ENCODE results near the gene CHST15.

CHST15 gene

GRCh38 chr10:123967626-123968243 is 125.7 kb downstream of the CHST15 start:
- Histone ChIP-seq H3K36me3 (ENCODE audit: insufficient read depth, low read length) (no peaks in the 10 kb centered on the region), H3K4me3 (ENCODE audit: low read depth in 1 of 2, low read length in 2 of 2) (peak overlapping the region in 1 of 2 donors; percentile 38), H3K4me1 (ENCODE audit: insufficient read depth, low read length) (peaks cover 34% of the 10 kb centered on the region), H3K9me3 (ENCODE audit: low read length) (no peaks in the 10 kb centered on the region), H3K9ac (ENCODE audit: low read length) (no peak overlapping the region), H3K27ac (ENCODE audit: low read depth, low read length) (no peak overlapping the region), H3K27me3 (ENCODE audit: control insufficient read depth in 1 of 2, insufficient read depth in 2 of 2, low read length in 2 of 2) (peaks cover 11 to 12% of the 10 kb centered on the region in 2 donors)

- H3K27me3 ChIP-seq (ENCODE audit: control insufficient read depth in 1 of 2, insufficient read depth in 2 of 2, low read length in 2 of 2): peaks cover 8 to 10% of the 10 kb centered on the region in 2 donors
- no peaks in the 10 kb centered on the region for H3K9me3 ChIP-seq (ENCODE audit: low read length)
- peak overlapping the region in 1 of 2 donors; percentile 38 for H3K4me3 ChIP-seq (ENCODE audit: low read depth in 1 of 2, low read length in 2 of 2)
- peaks cover 38% of the 10 kb centered on the region for H3K4me1 ChIP-seq (ENCODE audit: insufficient read depth, low read length)
- H3K9ac ChIP-seq (ENCODE audit: low read length): no peak overlapping the region
- no peak overlapping the region for H3K27ac ChIP-seq (ENCODE audit: low read depth, low read length)
- H3K36me3 ChIP-seq (ENCODE audit: insufficient read depth, low read length): no peaks in the 10 kb centered on the region
Observed at GRCh38 chr10:123966896-123967231, 126.5 kb downstream of the CHST15 start.

GRCh38 chr10:123965973-123966895 is 127.2 kb downstream of the CHST15 start:
- H3K4me3 ChIP-seq (ENCODE audit: low read depth in 1 of 2, low read length in 2 of 2): peak overlapping the region in 1 of 2 donors; percentile 38
- no peak overlapping the region for H3K27ac ChIP-seq (ENCODE audit: low read depth, low read length)
- H3K9me3 ChIP-seq (ENCODE audit: low read length): no peaks in the 10 kb centered on the region
- H3K9ac ChIP-seq (ENCODE audit: low read length): no peak overlapping the region
- peaks cover 4% of the 10 kb centered on the region in 2 donors for H3K27me3 ChIP-seq (ENCODE audit: control insufficient read depth in 1 of 2, insufficient read depth in 2 of 2, low read length in 2 of 2)
- no peaks in the 10 kb centered on the region for H3K36me3 ChIP-seq (ENCODE audit: insufficient read depth, low read length)
- peaks cover 38% of the 10 kb centered on the region for H3K4me1 ChIP-seq (ENCODE audit: insufficient read depth, low read length)

GRCh38 chr10:123964953-123965352 is 128.4 kb downstream of the CHST15 start:
- no peaks in the 10 kb centered on the region for H3K36me3 ChIP-seq (ENCODE audit: insufficient read depth, low read length)
- H3K9ac ChIP-seq (ENCODE audit: low read length): no peak overlapping the region
- no peaks in the 10 kb centered on the region for H3K9me3 ChIP-seq (ENCODE audit: low read length)
- H3K4me1 ChIP-seq (ENCODE audit: insufficient read depth, low read length): peaks cover 44% of the 10 kb centered on the region
- no peaks in the 10 kb centered on the region for H3K27me3 ChIP-seq (ENCODE audit: control insufficient read depth in 1 of 2, insufficient read depth in 2 of 2, low read length in 2 of 2)
- no peak overlapping the region for H3K4me3 ChIP-seq (ENCODE audit: low read depth in 1 of 2, low read length in 2 of 2)
- H3K27ac ChIP-seq (ENCODE audit: low read depth, low read length): no peak overlapping the region

- H3K27me3 ChIP-seq (ENCODE audit: control insufficient read depth in 1 of 2, insufficient read depth in 2 of 2, low read length in 2 of 2): no peaks in the 10 kb centered on the region
- H3K9me3 ChIP-seq (ENCODE audit: low read length): no peaks in the 10 kb centered on the region
- no peak overlapping the region for H3K4me3 ChIP-seq (ENCODE audit: low read depth in 1 of 2, low read length in 2 of 2)
- peaks cover 55% of the 10 kb centered on the region for H3K4me1 ChIP-seq (ENCODE audit: insufficient read depth, low read length)
- no peak overlapping the region for H3K9ac ChIP-seq (ENCODE audit: low read length)
- no peak overlapping the region for H3K27ac ChIP-seq (ENCODE audit: low read depth, low read length)
- no peaks in the 10 kb centered on the region for H3K36me3 ChIP-seq (ENCODE audit: insufficient read depth, low read length)
Observed at GRCh38 chr10:123962756-123963530, 130.5 kb downstream of the CHST15 start.

GRCh38 chr10:123958241-123958640 is 135.2 kb downstream of the CHST15 start:
- peak overlapping the region; percentile 62 for H3K27ac ChIP-seq (ENCODE audit: low read depth, low read length)
- no peaks in the 10 kb centered on the region for H3K27me3 ChIP-seq (ENCODE audit: control insufficient read depth in 1 of 2, insufficient read depth in 2 of 2, low read length in 2 of 2)
- no peak overlapping the region for H3K9ac ChIP-seq (ENCODE audit: low read length)
- no peaks in the 10 kb centered on the region for H3K36me3 ChIP-seq (ENCODE audit: insufficient read depth, low read length)
- peaks cover 31% of the 10 kb centered on the region for H3K4me1 ChIP-seq (ENCODE audit: insufficient read depth, low read length)
- no peak overlapping the region for H3K4me3 ChIP-seq (ENCODE audit: low read depth in 1 of 2, low read length in 2 of 2)
- H3K9me3 ChIP-seq (ENCODE audit: low read length): no peaks in the 10 kb centered on the region

Measured in muscle layer of colon (tissue), 2 donors.